Right atrium auricular region (tissue), 2 donors: Measurements from ENCODE around the gene ITGB4. TPM values are rescaled to one million over a fixed set of nuclear protein-coding genes. Genes with fewer than 3 reads are reported as not detected.

ENCODE experiments used
- DNase-seq: peaks from one replicate; pipeline ENCODE4 v3.0.0-alpha.2; 2019; ENCODE audit warnings: low spot score
- H3K27ac ChIP-seq, 2 donors: fragments of 200-600 bp; sonication (generic); 1 replicate in 1 of 2; 2 replicates in 1 of 2; pipeline ENCODE4 v1.5.1; 2016 to 2019
- H3K27me3 ChIP-seq, 2 donors: fragments of 200-600 bp; sonication (generic); one replicate each; pipeline versions ENCODE4 v1.5.1 to v1.6.0; 2017 to 2019
- H3K36me3 ChIP-seq: fragments of 200-600 bp; sonication (generic); one replicate; pipeline ENCODE4 v1.5.1; 2016
- H3K4me1 ChIP-seq, 2 donors: fragments of 200-600 bp; sonication (generic); one replicate each; pipeline versions ENCODE4 v1.5.1 to v1.6.0; 2017 to 2019
- H3K4me3 ChIP-seq, 2 donors: fragments of 200-600 bp; sonication (generic); 1 replicate in 1 of 2; 2 replicates in 1 of 2; pipeline ENCODE4 v1.5.1; 2017 to 2019; ENCODE audit warnings: mild to moderate bottlenecking in 1 of 2, moderate library complexity in 1 of 2
- H3K9me3 ChIP-seq, 2 donors: fragments of 200-600 bp; sonication (generic); one replicate each; pipeline ENCODE4 v1.5.1; 2019
- CTCF ChIP-seq, 2 donors: fragments of 200-600 bp; sonication (generic); IDR thresholded peaks; one replicate each; pipeline ENCODE4 v1.5.1; 2019; ENCODE audit warnings: antibody characterized with exemption in 2 of 2
- total RNA-seq, 2 donors: library from RNA; depleted of rRNA; stranded (reverse); fragments of >200 nt; gene quantifications; one replicate each; pipeline ENCODE4 v1.1.0, GENCODE V29; 2016

ITGB4 gene
- total RNA-seq, 2 donors from 2014 or later: 11.1 to 37.5 TPM

DNA sequence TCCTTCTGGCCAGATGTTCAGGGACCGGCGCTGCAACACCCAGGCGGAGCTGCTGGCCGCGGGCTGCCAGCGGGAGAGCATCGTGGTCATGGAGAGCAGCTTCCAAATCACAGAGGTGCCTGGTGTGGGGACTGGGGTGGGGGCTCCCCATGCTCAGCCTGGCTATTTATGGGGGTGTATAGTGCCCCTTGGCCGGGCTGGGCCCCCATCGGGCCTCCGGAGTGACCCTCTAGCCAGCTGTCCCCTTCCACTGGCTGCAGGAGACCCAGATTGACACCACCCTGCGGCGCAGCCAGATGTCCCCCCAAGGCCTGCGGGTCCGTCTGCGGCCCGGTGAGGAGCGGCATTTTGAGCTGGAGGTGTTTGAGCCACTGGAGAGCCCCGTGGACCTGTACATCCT, 6.1 kb downstream of the ITGB4 start:
- Histone ChIP-seq H3K9me3 (no peaks in the 10 kb centered on the region), H3K27ac (no peak overlapping the region), H3K4me1 (no peaks in the 10 kb centered on the region), H3K27me3 (no peaks in the 10 kb centered on the region), H3K4me3 (no peak overlapping the region), H3K36me3 (no peaks in the 10 kb centered on the region)
- no peak for DNase-seq
- no peak for TF ChIP-seq CTCF (IDR thresholded peaks at IDR 0.05)

DNA sequence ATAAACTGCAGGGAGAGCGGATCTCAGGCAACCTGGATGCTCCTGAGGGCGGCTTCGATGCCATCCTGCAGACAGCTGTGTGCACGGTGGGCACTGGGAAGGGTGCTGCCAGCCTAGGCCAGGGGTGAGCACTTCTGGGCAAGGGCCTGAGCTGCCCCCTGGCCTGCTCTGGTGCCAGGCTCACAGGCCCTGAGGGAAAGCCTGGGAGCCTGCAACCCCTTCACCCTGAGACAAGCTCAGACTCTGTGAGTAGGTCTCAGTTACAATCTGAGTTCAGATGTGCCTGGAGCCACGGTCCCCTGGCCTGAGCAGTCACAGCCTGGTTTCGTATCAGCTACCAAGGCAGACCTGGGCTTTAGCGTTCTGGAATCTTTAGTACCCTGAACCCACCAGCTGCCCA, 8.1 kb downstream of the ITGB4 start:
- Histone ChIP-seq H3K27me3 (no peaks in the 10 kb centered on the region), H3K27ac (no peak overlapping the region), H3K4me3 (no peak overlapping the region), H3K4me1 (no peaks in the 10 kb centered on the region), H3K9me3 (no peaks in the 10 kb centered on the region), H3K36me3 (no peaks in the 10 kb centered on the region)
- no peak for DNase-seq
- TF ChIP-seq CTCF (IDR thresholded peaks at IDR 0.05): no peak

- H3K9me3 ChIP-seq: no peaks in the 10 kb centered on the region
Measured at GRCh38 chr17:75730065-75730464, 8.8 kb downstream of the ITGB4 start.

DNA sequence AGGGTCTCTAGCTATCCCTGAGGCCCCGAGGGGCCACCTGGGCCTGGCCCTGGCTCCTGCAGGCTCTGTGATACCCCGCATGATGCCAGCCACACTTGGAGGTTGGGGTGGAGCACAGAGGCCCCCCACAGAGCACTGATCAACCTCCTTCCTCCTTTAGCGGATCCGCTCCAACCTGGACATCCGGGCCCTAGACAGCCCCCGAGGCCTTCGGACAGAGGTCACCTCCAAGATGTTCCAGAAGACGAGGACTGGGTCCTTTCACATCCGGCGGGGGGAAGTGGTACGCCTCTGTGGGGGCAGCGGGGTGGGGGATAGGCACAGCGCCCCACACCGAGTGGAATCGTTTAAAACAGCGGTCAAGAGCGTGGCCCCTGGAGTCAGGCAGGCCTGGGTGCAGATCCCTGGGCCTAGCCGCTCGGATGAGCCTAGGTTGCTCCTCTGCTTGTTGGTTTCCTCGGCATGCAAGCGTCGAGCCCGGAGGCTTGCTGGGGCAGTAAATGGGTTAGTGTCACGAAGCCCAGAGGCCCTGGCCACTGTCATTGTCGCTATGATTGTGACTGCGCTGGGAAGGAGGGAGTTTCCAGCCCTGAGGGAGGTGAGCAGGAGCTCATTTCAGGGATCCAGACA, 9.9 kb downstream of the ITGB4 start:
- no peak overlapping the region for H3K27ac ChIP-seq
- H3K4me3 ChIP-seq: no peak overlapping the region
- H3K36me3 ChIP-seq: no peaks in the 10 kb centered on the region
- no peaks in the 10 kb centered on the region for H3K4me1 ChIP-seq
- DNase-seq: no peak
- no peak for TF ChIP-seq CTCF (IDR thresholded peaks at IDR 0.05)
- H3K9me3 ChIP-seq: no peaks in the 10 kb centered on the region
- H3K27me3 ChIP-seq: no peaks in the 10 kb centered on the region

More at GRCh38 chr17:75730065-75730464, 8.8 kb downstream of the ITGB4 start:
- no peaks in the 10 kb centered on the region for H3K4me1 ChIP-seq
- no peaks in the 10 kb centered on the region for H3K36me3 ChIP-seq
- DNase-seq: no peak
- TF ChIP-seq CTCF (IDR thresholded peaks at IDR 0.05): no peak
- no peak overlapping the region for H3K27ac ChIP-seq
- H3K4me3 ChIP-seq: no peak overlapping the region
- H3K27me3 ChIP-seq: no peaks in the 10 kb centered on the region

DNA sequence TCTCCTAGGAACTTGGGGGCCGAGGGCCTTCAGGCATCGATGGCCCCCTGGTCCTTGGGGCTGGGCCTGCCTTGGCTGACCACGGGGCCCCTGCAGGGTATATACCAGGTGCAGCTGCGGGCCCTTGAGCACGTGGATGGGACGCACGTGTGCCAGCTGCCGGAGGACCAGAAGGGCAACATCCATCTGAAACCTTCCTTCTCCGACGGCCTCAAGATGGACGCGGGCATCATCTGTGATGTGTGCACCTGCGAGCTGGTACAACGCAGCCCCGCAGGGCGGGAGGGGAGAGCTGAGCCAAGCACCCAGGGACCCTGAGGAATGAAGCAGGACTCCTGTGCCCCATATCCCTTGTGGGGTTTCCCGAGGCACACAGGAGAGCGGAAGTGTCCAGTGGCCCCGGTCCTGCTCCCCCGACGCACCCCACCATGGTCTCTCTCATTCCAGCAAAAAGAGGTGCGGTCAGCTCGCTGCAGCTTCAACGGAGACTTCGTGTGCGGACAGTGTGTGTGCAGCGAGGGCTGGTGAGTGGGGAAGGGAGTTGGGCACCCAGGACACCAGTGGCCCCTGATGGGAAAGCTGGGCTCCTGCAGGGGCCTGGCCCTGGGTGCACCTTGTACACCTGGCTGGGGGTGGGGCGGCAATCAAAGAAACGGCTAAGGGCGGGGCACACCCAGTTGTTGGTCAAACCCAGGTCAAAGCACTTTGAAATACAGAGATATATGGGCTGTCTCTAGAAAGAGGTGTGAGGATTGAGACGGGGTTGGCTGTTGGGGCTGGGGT, 10.6 kb downstream of the ITGB4 start:
- Histone ChIP-seq H3K36me3 (no peaks in the 10 kb centered on the region), H3K4me1 (no peaks in the 10 kb centered on the region), H3K9me3 (no peaks in the 10 kb centered on the region), H3K27ac (no peak overlapping the region), H3K4me3 (no peak overlapping the region), H3K27me3 (no peaks in the 10 kb centered on the region)
- DNase-seq: no peak
- no peak for TF ChIP-seq CTCF (IDR thresholded peaks at IDR 0.05)
